ENCODE results near the gene THY1.
"Not testable (repeated sequence)": the region's sequence is repeated elsewhere in the genome, so short reads cannot be mapped to it uniquely, and the experiment has no call there.

Gene THY1

DNA sequence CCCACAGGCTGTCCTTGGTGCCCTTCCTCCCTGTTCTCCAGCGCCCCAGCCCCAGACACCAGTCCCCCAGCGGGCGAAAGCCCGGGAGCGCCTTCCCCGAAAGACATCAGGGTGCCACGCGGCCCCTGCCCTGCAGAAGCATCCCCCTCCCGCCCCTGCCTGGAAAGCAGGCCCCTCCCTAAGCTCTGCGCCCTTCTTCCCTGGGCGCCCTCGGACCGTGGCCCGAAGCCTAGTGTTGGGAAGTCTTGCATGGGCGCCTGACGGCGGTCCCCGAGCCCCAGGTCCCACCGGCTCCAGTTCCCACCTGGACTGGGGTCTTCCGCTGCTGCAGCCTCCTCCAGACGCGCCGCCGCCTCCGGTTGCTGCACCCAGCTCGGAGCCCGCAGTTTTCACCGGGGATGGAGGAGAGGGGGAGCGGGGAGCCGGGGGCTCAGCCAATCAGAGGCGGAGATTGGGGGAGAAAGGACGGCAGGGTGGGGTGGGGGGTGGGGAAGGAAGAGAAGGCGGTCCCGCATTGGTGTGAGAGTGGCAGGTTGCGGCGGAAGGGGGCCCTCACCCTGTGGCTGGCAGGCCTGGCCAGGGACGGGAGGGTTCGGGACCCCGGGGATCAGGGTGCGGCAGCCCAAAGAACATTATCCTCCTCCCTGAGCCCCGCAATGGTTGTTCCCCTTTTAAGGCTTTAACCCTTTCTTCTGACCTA lies at the start of gene THY1:
Gene THY1 (minus strand): TSS at position 364 of the 700 bp plus-strand sequence. CDS start 2,267 bp downstream, outside the sequence.
- no peak for DNase-seq

DNA sequence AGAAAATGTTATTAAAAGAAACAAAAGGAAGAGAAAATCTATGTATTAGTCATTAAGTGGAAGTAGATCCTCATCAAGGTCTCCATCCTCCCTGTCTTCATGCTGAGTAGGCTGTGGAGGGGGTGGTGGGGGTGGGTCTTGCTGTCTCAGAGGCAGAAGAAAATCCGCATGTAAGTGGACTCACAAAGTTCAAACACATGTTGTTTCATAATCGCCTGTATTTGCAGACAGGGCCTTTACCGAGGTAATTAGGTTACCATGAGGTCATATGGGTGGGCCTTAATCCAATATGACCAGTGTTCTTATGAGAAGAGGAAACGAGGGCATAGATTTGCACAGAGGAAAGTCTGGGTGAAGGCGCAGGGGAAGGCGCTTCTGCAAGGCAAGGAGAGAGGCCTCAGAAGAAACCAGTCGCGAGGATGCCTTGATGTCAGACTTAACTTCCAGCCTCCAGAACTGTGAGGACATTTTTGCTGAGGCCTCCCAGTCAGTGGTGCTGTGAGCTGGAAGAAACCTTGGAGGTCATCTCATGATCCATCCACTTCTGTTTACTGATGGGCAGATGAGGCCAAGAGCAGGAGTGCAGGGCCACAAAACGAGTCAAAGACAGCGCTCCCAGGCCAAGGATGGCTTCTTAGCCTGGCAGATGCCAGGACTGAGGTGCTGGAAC lies 49.3 kb upstream of the THY1 start:
- DNase-seq = no peak

- no peak for DNase-seq
These were observed 48.4 kb upstream of the THY1 start for GRCh38 chr11:119471329-119471728.

DNA sequence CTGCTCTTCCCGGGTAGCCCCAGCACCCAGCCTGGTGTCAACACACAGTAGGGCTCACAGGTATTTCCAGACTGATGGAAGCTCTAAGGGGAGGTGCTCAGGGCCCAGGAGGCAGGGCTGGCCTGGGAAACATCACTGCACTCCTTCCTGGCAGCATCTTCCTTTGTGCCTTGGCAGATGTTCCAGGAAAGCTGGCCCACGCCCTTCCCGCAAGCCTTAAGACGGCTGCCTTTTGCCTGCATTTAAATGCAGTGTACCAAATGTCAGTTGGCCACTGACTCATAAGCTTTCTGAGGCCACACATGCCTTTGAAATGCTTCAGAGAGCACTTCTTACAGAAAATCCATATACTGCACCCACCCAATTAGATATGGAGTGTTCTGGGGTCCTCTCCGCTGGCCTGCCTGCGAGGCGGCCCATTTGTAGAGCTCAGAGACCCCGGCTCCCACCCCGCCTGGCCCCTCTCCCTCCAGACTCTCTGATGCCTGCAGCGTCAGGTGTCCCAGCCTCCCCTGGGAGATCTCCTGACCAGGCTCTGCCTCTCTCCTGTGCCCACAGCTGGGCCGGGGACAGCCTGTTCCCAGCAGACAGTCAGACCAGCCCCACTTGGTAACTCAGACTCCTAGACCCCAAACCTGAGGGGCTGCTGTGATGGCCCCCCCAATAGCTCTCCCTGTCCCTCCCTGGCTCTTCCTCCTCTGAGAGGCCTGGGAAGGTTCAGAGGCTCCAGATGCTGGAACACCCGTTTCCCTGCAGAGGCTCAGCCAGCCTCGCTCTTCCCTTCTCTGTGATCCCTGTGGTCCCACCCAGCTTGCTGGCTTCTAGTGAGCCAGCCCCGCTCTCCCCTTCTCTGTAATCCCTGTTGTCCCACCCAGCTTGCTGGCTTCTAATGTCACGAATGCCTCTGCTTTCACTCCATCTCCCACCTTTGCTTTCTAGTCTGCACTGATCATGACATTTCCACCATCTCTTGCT lies 47.6 kb upstream of the THY1 start:
- no peak for DNase-seq

- no peak for DNase-seq
These were observed 46.5 kb upstream of the THY1 start for GRCh38 chr11:119469506-119469905.

DNA sequence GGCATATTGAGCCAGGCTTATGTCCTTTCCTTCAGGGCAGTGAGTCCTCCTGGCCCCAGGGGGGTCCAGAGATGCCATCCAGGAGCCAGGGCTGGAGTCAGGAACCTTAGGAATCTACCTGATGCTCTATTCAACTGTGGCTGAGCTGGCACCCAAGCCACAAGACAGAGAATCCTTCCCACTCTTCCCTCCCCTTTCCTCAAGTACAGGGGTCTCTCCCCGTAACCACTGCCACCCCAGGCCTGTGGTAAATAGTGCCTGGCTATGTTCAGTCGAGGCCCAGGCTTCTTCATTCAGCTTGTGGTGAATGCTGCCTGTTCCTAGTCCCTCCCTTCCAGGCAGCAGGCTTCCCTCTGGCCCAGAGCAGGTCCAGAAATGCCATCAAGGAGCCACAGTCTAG lies 45.5 kb upstream of the THY1 start:
- no peak for DNase-seq

DNA sequence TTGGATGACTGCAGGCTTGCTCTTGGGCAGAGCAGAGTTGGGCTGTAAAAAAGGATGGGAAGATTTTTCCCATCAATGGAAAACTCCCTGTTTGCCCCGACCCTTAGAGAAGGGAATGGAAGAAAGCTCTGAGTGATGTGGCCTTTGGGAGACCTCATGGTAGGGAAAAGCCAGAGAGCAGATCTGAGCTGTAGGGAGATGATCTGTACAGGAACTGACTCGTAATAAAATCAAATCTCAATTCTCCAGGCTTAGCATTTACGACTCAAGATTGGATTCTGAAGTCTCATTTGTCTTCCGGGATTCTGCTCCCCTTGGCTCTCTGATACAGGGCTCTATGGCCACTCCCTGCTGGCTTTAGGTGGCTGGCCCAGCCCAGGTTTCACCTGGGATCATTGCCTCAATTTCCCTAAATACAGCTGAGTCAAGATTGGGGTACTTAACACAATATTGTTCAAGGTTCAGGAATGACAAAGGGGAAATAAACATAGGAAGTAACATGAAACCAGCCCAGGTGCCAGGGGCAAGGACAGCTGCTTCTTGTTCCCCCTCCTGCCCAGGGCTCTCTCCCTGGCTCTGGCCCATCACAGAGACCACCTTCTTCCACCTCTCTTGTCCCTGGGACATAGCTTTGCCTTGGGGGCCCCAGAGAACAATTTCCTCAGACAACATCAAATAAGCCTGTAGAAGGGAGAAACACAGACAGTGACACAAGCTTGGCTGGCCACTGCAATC lies 38.4 kb upstream of the THY1 start:
- DNase-seq = no peak

DNA sequence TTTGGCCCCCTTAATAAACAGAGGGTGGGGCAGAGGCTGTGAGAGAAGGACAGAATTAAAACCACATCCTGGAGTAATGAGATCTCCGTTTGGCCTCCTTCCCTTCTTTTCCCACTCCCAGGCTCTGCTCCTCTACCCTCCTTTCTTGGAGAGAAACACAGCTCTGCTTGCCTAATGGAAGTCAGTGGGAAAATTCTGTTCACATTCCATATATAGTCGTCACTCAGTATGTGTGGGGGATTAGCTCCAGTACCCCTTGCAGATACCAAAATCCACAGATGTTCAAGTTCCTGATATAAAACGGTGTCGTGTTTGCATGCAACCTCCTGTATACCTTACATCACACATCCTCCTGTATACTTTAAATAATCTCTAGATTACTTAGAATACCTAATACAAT lies 37.6 kb upstream of the THY1 start:
- DNase-seq = no peak

GRCh38 chr11:119460097-119460496 lies 37.1 kb upstream of the THY1 start:
- no peak for DNase-seq

DNA sequence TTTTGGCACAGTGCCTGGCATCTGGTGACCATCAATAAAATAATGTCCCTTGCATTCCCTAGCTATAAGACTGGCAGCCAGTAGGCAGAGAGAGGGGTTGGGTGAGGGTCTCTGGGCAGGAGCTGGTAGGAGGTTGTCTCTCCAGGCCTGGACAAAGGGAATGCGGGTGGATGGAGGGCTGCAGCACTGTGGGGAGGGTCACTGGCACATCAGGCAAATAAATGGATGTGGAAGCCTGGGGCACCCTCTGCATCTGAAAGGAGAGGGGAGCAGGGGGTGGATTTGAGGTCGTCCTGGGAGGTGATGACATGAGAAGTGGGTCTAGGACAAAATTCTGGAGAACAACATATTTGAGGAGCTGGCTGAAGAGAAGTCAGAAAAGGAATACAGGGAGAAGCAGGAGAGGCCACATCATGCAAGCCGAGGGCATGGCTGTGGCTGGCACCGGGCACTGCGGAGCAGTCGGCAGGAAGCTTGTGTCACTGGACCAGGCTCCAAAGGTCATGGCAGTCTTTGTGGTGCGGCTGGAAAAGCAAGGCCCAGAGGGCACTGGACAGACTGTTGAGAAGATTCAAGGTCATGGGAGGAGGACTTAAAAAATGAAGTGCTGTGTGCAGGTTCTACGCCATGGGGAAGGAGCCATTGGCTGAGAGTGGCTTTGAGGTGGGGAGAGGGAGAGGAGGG lies 36.5 kb upstream of the THY1 start:
- no peak for DNase-seq

DNA sequence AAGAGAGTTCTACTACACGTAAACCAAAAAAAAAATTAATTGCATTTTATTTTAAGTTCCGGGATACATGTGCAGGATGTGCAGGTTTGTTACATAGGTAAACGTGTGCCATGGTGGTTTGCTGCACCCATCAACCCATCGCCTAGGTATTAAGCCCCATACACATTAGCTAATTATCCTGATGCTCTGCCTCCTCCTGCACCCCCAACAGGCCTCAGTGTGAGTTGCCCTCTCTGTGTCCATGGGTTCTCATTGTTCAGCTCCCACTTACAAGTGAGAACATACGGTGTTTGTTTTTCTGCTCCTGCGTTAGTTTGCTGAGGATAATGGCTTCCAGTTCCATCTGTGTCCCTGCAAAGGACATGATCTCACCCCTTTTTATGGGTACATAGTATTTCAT lies 32.7 kb upstream of the THY1 start:
- not testable (repeated sequence) for DNase-seq

GRCh38 chr11:119455241-119455640 lies 32.3 kb upstream of the THY1 start:
- not testable (repeated sequence) for DNase-seq

DNA sequence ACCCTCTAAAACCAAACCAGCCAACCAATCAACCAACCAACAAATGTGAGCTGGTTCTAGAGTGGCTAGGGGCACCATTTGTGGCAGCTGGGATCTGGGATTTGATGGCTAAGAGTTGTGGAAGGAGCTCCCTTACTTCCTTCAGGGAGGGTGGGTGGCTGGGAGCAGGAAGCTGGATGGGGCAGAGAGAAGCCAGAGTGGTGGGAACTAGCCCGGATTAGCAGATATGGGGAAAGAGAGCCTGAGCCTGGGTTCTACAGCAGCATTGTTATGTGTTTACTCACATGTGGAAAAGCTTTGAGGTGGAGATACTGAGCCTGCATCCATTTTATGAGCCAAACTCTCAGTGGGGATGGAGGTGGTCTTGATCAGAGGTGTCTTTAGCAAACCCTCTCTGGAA lies 30.9 kb upstream of the THY1 start:
- DNase-seq = no peak

- no peak for DNase-seq
These were observed 27.8 kb upstream of the THY1 start for GRCh38 chr11:119450590-119451326.

GRCh38 chr11:119449498-119449897 lies 26.5 kb upstream of the THY1 start:
- no peak for DNase-seq

GRCh38 chr11:119448380-119448779 lies 25.4 kb upstream of the THY1 start:
- no peak for DNase-seq

- DNase-seq = no peak
These were observed 24.8 kb upstream of the THY1 start for GRCh38 chr11:119447664-119448242.

- DNase-seq = no peak
These were observed 24.1 kb upstream of the THY1 start for GRCh38 chr11:119446871-119447663.

- DNase-seq = no peak
These were observed 23.5 kb upstream of the THY1 start for GRCh38 chr11:119446434-119446833.

DNA sequence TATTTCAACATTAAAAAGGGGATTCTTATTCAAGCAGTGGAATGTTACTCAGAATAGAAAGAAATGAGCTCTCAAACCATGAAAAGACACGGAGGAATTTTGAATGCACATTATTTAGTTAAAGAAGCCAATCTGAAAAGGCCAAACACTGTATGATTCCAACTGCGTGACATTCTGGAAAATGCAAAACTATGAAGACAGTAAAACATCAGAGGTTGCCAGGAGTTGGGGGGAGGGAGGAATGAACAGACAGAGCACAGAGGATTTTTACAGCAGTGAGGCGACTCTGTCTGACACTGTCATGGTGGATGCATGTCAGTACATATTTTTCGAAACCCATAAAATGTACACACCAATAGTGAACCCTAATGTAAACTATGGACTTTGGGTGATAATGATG lies 22.9 kb upstream of the THY1 start:
- DNase-seq = no peak
